ENCODE measurements around the gene EP300. TPM values are rescaled to one million over a fixed set of nuclear protein-coding genes. Genes with fewer than 3 reads are reported as not detected.

Gene EP300
- total and polyA plus RNA-seq, 5 donors: 13.2 to 38.0 (median 33.8) TPM

- DNase-seq (peak in 1 of 3 donors; percentile 53), ATAC-seq (peak; percentile 17 to 68)
- WGBS: 72% methylated on average over 15 of the region's 15 CpGs
- intact Hi-C loops (cut with DNase I): no loop called here
- Histone ChIP-seq H3K27ac (ENCODE audit: low read length) (no peak overlapping the region), H3K27me3 (ENCODE audit: control insufficient read depth, insufficient read depth) (no peaks in the 10 kb centered on the region), H3K9me3 (ENCODE audit: control insufficient read depth, low read length) (no peaks in the 10 kb centered on the region), H3K4me3 (ENCODE audit: low read length) (no peak overlapping the region), H3K4me1 (ENCODE audit: control insufficient read depth, insufficient read depth, low read length) (no peaks in the 10 kb centered on the region)
Measured at GRCh38 chr22:41181349-41182241, 89.2 kb downstream of the EP300 start.

- Histone ChIP-seq H3K9me3 (ENCODE audit: control insufficient read depth, low read length) (no peaks in the 10 kb centered on the region), H3K27me3 (ENCODE audit: control insufficient read depth, insufficient read depth) (no peaks in the 10 kb centered on the region), H3K4me1 (ENCODE audit: control insufficient read depth, insufficient read depth, low read length) (no peaks in the 10 kb centered on the region), H3K27ac (ENCODE audit: low read length) (no peak overlapping the region), H3K4me3 (ENCODE audit: low read length) (no peak overlapping the region)
- no peak for DNase-seq
- ATAC-seq: no peak
- 55% methylated on average over 3 of the region's 3 CpGs for WGBS
- intact Hi-C loops (cut with DNase I): no loop called here
Measured at GRCh38 chr22:41184679-41185078, 92.3 kb downstream of the EP300 start.

- WGBS: 84% methylated on average over 2 of the region's 2 CpGs
- Histone ChIP-seq H3K27ac (ENCODE audit: low read length) (no peak overlapping the region), H3K9me3 (ENCODE audit: control insufficient read depth, low read length) (no peaks in the 10 kb centered on the region), H3K4me1 (ENCODE audit: control insufficient read depth, insufficient read depth, low read length) (no peaks in the 10 kb centered on the region), H3K27me3 (ENCODE audit: control insufficient read depth, insufficient read depth) (no peaks in the 10 kb centered on the region), H3K4me3 (ENCODE audit: low read length) (no peak overlapping the region)
- DNase-seq (no peak), ATAC-seq (no peak)
- intact Hi-C loops (cut with DNase I): no loop called here
Measured at GRCh38 chr22:41191467-41191866, 99.1 kb downstream of the EP300 start.

- no peak for ATAC-seq
- intact Hi-C loops (cut with DNase I): no loop called here
Measured at GRCh38 chr22:41193829-41194228, 101.4 kb downstream of the EP300 start.

GRCh38 chr22:41197038-41197972, 104.9 kb downstream of the EP300 start:
- under 1% methylated on average over 91 of the region's 91 CpGs for WGBS
- Histone ChIP-seq H3K27ac (ENCODE audit: low read length) (peak overlapping the region; percentile 1), H3K9me3 (ENCODE audit: control insufficient read depth, low read length) (no peaks in the 10 kb centered on the region), H3K4me3 (ENCODE audit: low read length) (peak overlapping the region; percentile 53), H3K4me1 (ENCODE audit: control insufficient read depth, insufficient read depth, low read length) (peaks cover 2% of the 10 kb centered on the region), H3K27me3 (ENCODE audit: control insufficient read depth, insufficient read depth) (no peaks in the 10 kb centered on the region)
- intact Hi-C loops (cut with DNase I): no loop called here
- DNase-seq: peak; percentile 85 to 94 (median 93)
- ATAC-seq: peak; percentile 96 to 97

More at GRCh38 chr22:41193829-41194228, 101.4 kb downstream of the EP300 start:
- H3K27me3 ChIP-seq (ENCODE audit: control insufficient read depth, insufficient read depth): no peaks in the 10 kb centered on the region
- no peaks in the 10 kb centered on the region for H3K9me3 ChIP-seq (ENCODE audit: control insufficient read depth, low read length)
- DNase-seq: no peak
- H3K4me1 ChIP-seq (ENCODE audit: control insufficient read depth, insufficient read depth, low read length): peaks cover 2% of the 10 kb centered on the region
- 93% methylated on average over 6 of the region's 6 CpGs for WGBS
- H3K27ac ChIP-seq (ENCODE audit: low read length): no peak overlapping the region
- H3K4me3 ChIP-seq (ENCODE audit: low read length): no peak overlapping the region

- H3K9me3 ChIP-seq (ENCODE audit: control insufficient read depth, low read length): no peaks in the 10 kb centered on the region
- WGBS: 3% methylated on average over 9 of the region's 9 CpGs
- H3K4me1 ChIP-seq (ENCODE audit: control insufficient read depth, insufficient read depth, low read length): peaks cover 2% of the 10 kb centered on the region
- no peak overlapping the region for H3K27ac ChIP-seq (ENCODE audit: low read length)
- H3K27me3 ChIP-seq (ENCODE audit: control insufficient read depth, insufficient read depth): no peaks in the 10 kb centered on the region
- DNase-seq: peak; percentile 41 to 82 (median 77)
- H3K4me3 ChIP-seq (ENCODE audit: low read length): peak overlapping the region; percentile 53
- peak; percentile 65 to 75 for ATAC-seq
- intact Hi-C loops (cut with DNase I): no loop called here
Measured at GRCh38 chr22:41198027-41198580, 105.7 kb downstream of the EP300 start.

GRCh38 chr22:41201141-41201540, 108.7 kb downstream of the EP300 start:
- Histone ChIP-seq H3K4me1 (ENCODE audit: control insufficient read depth, insufficient read depth, low read length) (peaks cover 2% of the 10 kb centered on the region), H3K27me3 (ENCODE audit: control insufficient read depth, insufficient read depth) (no peaks in the 10 kb centered on the region), H3K9me3 (ENCODE audit: control insufficient read depth, low read length) (no peaks in the 10 kb centered on the region), H3K4me3 (ENCODE audit: low read length) (no peak overlapping the region), H3K27ac (ENCODE audit: low read length) (no peak overlapping the region)
- ATAC-seq: no peak
- no peak for DNase-seq
- 69% methylated on average over 10 of the region's 10 CpGs for WGBS
- intact Hi-C loops (cut with DNase I): no loop called here

GRCh38 chr22:41203118-41203517, 110.7 kb downstream of the EP300 start:
- ATAC-seq (no peak), DNase-seq (no peak)
- Histone ChIP-seq H3K9me3 (ENCODE audit: control insufficient read depth, low read length) (no peaks in the 10 kb centered on the region), H3K4me1 (ENCODE audit: control insufficient read depth, insufficient read depth, low read length) (no peaks in the 10 kb centered on the region), H3K4me3 (ENCODE audit: low read length) (no peak overlapping the region), H3K27me3 (ENCODE audit: control insufficient read depth, insufficient read depth) (no peaks in the 10 kb centered on the region), H3K27ac (ENCODE audit: low read length) (no peak overlapping the region)
- intact Hi-C loops (cut with DNase I): no loop called here
- WGBS: 94% methylated on average over 2 of the region's 2 CpGs

- Histone ChIP-seq H3K4me3 (ENCODE audit: low read length) (no peak overlapping the region), H3K27ac (ENCODE audit: low read length) (no peak overlapping the region), H3K9me3 (ENCODE audit: control insufficient read depth, low read length) (no peaks in the 10 kb centered on the region), H3K27me3 (ENCODE audit: control insufficient read depth, insufficient read depth) (no peaks in the 10 kb centered on the region), H3K4me1 (ENCODE audit: control insufficient read depth, insufficient read depth, low read length) (no peaks in the 10 kb centered on the region)
- DNase-seq (no peak), ATAC-seq (no peak)
- intact Hi-C loops (cut with DNase I): no loop called here
- WGBS: 63% methylated on average over 6 of the region's 6 CpGs
Measured at GRCh38 chr22:41204066-41204465, 111.7 kb downstream of the EP300 start.

GRCh38 chr22:41204992-41205900, 112.9 kb downstream of the EP300 start, which contains the start of gene L3MBTL2:
Gene L3MBTL2, plus strand, starts transcription at chr22:41205312. Its CDS starts 51 bp downstream, at chr22:41205363.
- H3K4me3 ChIP-seq (ENCODE audit: low read length): peak within 1 kb of the TSS; percentile 69
- 2% methylated on average over 47 of the region's 47 CpGs for WGBS
- ATAC-seq (peak; percentile 100), DNase-seq (peak; percentile 98 to 99 (median 99))
- no peaks in the 10 kb centered on the region for H3K27me3 ChIP-seq (ENCODE audit: control insufficient read depth, insufficient read depth)
- no peaks in the 10 kb centered on the region for H3K4me1 ChIP-seq (ENCODE audit: control insufficient read depth, insufficient read depth, low read length)
- H3K27ac ChIP-seq (ENCODE audit: low read length): peak within 1 kb of the TSS; percentile 77
- intact Hi-C loops (cut with DNase I): no loop called here
- H3K9me3 ChIP-seq (ENCODE audit: control insufficient read depth, low read length): no peaks in the 10 kb centered on the region

All from right cardiac atrium (tissue), 5 donors.